Measurements from ENCODE around the gene ATXN1. TPM values are rescaled to one million over a fixed set of nuclear protein-coding genes. Genes with fewer than 3 reads are reported as not detected.

ATXN1 gene
- total RNA-seq, 1 experiment from 2014 or later: 5.6 TPM

GRCh38 chr6:16553531-16553930 lies 207.7 kb downstream of the ATXN1 start:
- Histone ChIP-seq H2BK20ac (ENCODE audit: low read depth, low read length, poor library complexity, severe bottlenecking) (no peak overlapping the region), H3K9ac (ENCODE audit: extremely low read depth, insufficient read length, low read length) (no peak overlapping the region), H3K23me2 (ENCODE audit: insufficient read length, low read depth, low read length, poor library complexity, severe bottlenecking) (no peaks in the 10 kb centered on the region), H3K27me3 (ENCODE audit: insufficient read depth, low read length) (no peaks in the 10 kb centered on the region), H3K18ac (ENCODE audit: insufficient read length, low read depth, low read length) (no peak overlapping the region), H4K91ac (ENCODE audit: insufficient read length, low read depth, low read length) (no peak overlapping the region), H2BK15ac (ENCODE audit: low read depth, low read length) (no peak overlapping the region), H3K79me2 (ENCODE audit: insufficient read depth, low read length) (no peaks in the 10 kb centered on the region), H3K79me1 (ENCODE audit: insufficient read depth, low read depth, low read length, poor library complexity, severe bottlenecking) (no peaks in the 10 kb centered on the region), H4K5ac (ENCODE audit: insufficient read length, low read depth, low read length) (no peak overlapping the region), H3K4ac (ENCODE audit: low read depth, low read length) (no peak overlapping the region), H3K56ac (ENCODE audit: insufficient read length, low read depth, low read length) (no peak overlapping the region), H2AK5ac (ENCODE audit: insufficient read length, low read length) (no peak overlapping the region), H2BK5ac (ENCODE audit: insufficient read length, low read length) (no peak overlapping the region), H2BK12ac (ENCODE audit: insufficient read length, low read depth, low read length) (no peak overlapping the region), H2BK120ac (ENCODE audit: low read depth, low read length, poor library complexity, severe bottlenecking) (no peak overlapping the region), H3K4me2 (ENCODE audit: insufficient read depth, insufficient read length, low read length) (no peak overlapping the region), H3K14ac (ENCODE audit: insufficient read depth, low read length) (no peak overlapping the region), H3K4me1 (ENCODE audit: insufficient read depth, low read length) (no peaks in the 10 kb centered on the region), H3K23ac (ENCODE audit: insufficient read length, low read depth, low read length) (no peak overlapping the region), H2AFZ (ENCODE audit: low read length) (no peak overlapping the region), H3K9me3 (ENCODE audit: control insufficient read depth, low read depth, low read length) (no peaks in the 10 kb centered on the region), H4K20me1 (ENCODE audit: control insufficient read depth, insufficient read depth, insufficient read length) (no peaks in the 10 kb centered on the region), H4K8ac (replicated peaks; ENCODE audit: insufficient read length, low read depth, low read length) (no peak overlapping the region), H3T11ph (ENCODE audit: low read length) (no peak overlapping the region), H3K27ac (ENCODE audit: insufficient read length, low read depth, low read length) (no peak overlapping the region)
- H3K27ac Mint-ChIP-seq: no peak overlapping the region
- DNase-seq: no peak
- H3K9me3 Mint-ChIP-seq: no peaks in the 10 kb centered on the region
- no peak overlapping the region for H3K4me3 Mint-ChIP-seq
- H3K36me3 Mint-ChIP-seq (ENCODE audit: insufficient read depth in 1 of 3, low read depth in 3 of 3): no peaks in the 10 kb centered on the region
- WGBS (ENCODE audit: extremely low coverage, insufficient read length, low lambda C conversion rate): no CpG with 5 or more reads among the region's 3 CpGs
- H3K27me3 Mint-ChIP-seq (ENCODE audit: low read depth): no peaks in the 10 kb centered on the region
- TF ChIP-seq, protein P1, sequence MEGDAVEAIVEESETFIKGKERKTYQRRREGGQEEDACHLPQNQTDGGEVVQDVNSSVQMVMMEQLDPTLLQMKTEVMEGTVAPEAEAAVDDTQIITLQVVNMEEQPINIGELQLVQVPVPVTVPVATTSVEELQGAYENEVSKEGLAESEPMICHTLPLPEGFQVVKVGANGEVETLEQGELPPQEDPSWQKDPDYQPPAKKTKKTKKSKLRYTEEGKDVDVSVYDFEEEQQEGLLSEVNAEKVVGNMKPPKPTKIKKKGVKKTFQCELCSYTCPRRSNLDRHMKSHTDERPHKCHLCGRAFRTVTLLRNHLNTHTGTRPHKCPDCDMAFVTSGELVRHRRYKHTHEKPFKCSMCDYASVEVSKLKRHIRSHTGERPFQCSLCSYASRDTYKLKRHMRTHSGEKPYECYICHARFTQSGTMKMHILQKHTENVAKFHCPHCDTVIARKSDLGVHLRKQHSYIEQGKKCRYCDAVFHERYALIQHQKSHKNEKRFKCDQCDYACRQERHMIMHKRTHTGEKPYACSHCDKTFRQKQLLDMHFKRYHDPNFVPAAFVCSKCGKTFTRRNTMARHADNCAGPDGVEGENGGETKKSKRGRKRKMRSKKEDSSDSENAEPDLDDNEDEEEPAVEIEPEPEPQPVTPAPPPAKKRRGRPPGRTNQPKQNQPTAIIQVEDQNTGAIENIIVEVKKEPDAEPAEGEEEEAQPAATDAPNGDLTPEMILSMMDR (conservative IDR thresholded peaks at IDR 0.05): no peak
- H3K4me1 Mint-ChIP-seq: no peaks in the 10 kb centered on the region
